Activated CD8-positive, alpha-beta memory T cell treated with anti-CD3 and anti-CD28 coated beads, Interleukin-2, amount 50 U/mL, for 4 hours (primary cell): Measurements from ENCODE around the gene PNP.
"Not testable (repeated sequence)": the region's sequence is repeated elsewhere in the genome, so short reads cannot be mapped to it uniquely, and the experiment has no call there.

Experiments used
- DNase-seq: peaks from one replicate; pipeline ENCODE4 v3.0.0-alpha.2; 2020

Gene PNP

GRCh38 chr14:20469242-20469889, at the start of gene PNP:
PNP (plus strand) TSS chr14:20469406; CDS start chr14:20469525, 119 bp downstream.
- DNase-seq: peak; percentile 87

GRCh38 chr14:20419419-20419818, 49.8 kb upstream of the PNP start:
- DNase-seq: no peak

- DNase-seq: no peak
Observed at GRCh38 chr14:20421267-20421666, 47.9 kb upstream of the PNP start.

- DNase-seq: no peak
Observed at GRCh38 chr14:20422886-20423285, 46.3 kb upstream of the PNP start.

GRCh38 chr14:20424851-20425250, 44.4 kb upstream of the PNP start:
- no peak for DNase-seq

GRCh38 chr14:20427231-20428009, 41.8 kb upstream of the PNP start:
- DNase-seq: no peak

- DNase-seq: no peak
Observed at GRCh38 chr14:20428010-20428365, 41.2 kb upstream of the PNP start.

- no peak for DNase-seq
Observed at GRCh38 chr14:20428802-20429201, 40.4 kb upstream of the PNP start.

GRCh38 chr14:20429801-20430669, 39.2 kb upstream of the PNP start:
- DNase-seq: peak; percentile 23

GRCh38 chr14:20434701-20435581, 34.3 kb upstream of the PNP start:
- no peak for DNase-seq

GRCh38 chr14:20435582-20436362, 33.4 kb upstream of the PNP start, which contains the start of gene KLHL33:
KLHL33 (minus strand) TSS chr14:20436166; CDS start chr14:20435811, 355 bp downstream.
- no peak for DNase-seq

- no peak for DNase-seq
Observed at GRCh38 chr14:20436363-20436755, 32.8 kb upstream of the PNP start.

- no peak for DNase-seq
Observed at GRCh38 chr14:20438664-20439063, 30.5 kb upstream of the PNP start.

- DNase-seq: no peak
Observed at GRCh38 chr14:20440465-20440864, 28.7 kb upstream of the PNP start.

- no peak for DNase-seq
Observed at GRCh38 chr14:20440882-20441281, 28.3 kb upstream of the PNP start.

GRCh38 chr14:20441461-20441860, 27.7 kb upstream of the PNP start:
- no peak for DNase-seq

GRCh38 chr14:20443650-20444049, 25.6 kb upstream of the PNP start:
- DNase-seq: not testable (repeated sequence)

GRCh38 chr14:20446889-20447288, 22.3 kb upstream of the PNP start:
- DNase-seq: no peak

GRCh38 chr14:20452831-20453230, 16.4 kb upstream of the PNP start:
- DNase-seq: not testable (repeated sequence)

GRCh38 chr14:20454516-20455354, 14.5 kb upstream of the PNP start, which contains the start of the genes APEX1 and OSGEP:
APEX1 (plus strand) TSS chr14:20455226; CDS start chr14:20455646, 420 bp downstream.
OSGEP (minus strand) TSS chr14:20454812; CDS start chr14:20454683, 129 bp downstream.
- peak; percentile 97 for DNase-seq
